Stimulated activated CD4-positive, alpha-beta T cell treated with anti-CD3 and anti-CD28 coated beads, Interleukin-12 subunit alpha, Interleukin-12 subunit beta, amount 100 ng/mL, for 24 hours (primary cell): Measurements from ENCODE around the gene SRGAP1.

Experiments
- DNase-seq, 2 experiments: peaks; one replicate each; pipeline ENCODE4 v3.0.0-alpha.2; 2020; ENCODE audit warnings: low read depth in 2 of 2

Gene SRGAP1

GRCh38 chr12:63966606-63966975 is 122.1 kb downstream of the SRGAP1 start:
- DNase-seq = no peak

GRCh38 chr12:63967358-63968145 is 123.1 kb downstream of the SRGAP1 start:
- no peak for DNase-seq

DNA sequence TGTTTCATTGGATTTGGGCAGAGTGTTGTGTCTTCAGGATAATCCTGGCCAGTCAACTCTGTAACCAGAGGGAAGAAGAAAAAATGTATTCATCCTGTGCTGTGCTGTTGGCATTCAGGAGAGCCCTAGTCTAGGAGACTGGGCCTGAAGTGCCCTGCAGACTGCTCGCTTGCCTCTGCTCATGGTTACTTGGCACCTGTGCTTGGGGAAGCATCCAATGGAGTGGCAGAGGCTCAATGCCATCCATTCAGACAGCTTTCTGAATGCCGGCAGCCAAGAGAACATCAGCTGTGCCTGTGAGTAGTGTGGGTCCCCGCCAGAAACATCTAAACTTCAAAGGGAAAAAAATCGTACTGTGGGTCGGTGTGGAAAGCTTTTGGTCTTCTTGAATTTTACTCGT is 124.2 kb downstream of the SRGAP1 start:
- DNase-seq = no peak

- no peak for DNase-seq
Measured at GRCh38 chr12:63976902-63977395, 132.4 kb downstream of the SRGAP1 start.

- DNase-seq = no peak
Measured at GRCh38 chr12:63977441-63977840, 132.9 kb downstream of the SRGAP1 start.

DNA sequence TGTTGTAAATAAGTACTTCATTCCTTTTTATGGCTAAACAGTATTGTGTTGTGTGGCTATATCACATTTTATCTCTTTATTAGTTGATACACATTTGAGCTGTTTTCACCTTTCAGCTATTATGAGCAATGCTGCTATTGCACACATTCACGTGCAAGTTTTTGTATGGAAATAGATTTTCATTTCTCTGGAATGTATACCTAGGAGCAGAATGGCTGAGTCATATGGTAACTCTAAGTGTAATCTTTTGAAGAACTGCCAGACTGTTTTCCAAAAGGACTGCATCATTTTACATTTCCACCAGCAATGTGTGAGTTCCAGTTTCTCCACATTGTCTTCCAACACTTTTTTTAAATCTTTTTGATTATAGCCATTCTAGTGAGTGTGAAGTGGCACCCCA is 134.0 kb downstream of the SRGAP1 start:
- no peak for DNase-seq

DNA sequence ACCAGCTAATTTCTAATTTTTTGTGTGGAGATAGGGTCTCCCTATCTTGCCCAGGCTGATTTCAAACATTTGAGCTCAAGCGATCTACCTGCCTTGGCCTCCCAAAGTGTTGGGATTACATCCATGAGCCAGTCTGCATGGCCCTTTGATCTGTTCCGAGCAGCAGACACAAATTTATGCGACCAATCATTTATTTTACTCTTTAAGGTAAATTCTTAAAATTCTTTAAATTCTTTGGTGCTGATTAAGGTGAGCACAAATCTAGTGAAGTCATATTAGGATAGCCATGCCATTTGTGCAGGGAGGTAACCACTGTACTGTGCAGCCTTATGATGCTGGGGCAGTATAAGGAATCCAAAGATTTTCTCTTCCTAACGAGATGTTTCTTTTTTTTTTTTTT is 135.7 kb downstream of the SRGAP1 start:
- no peak for DNase-seq

DNA sequence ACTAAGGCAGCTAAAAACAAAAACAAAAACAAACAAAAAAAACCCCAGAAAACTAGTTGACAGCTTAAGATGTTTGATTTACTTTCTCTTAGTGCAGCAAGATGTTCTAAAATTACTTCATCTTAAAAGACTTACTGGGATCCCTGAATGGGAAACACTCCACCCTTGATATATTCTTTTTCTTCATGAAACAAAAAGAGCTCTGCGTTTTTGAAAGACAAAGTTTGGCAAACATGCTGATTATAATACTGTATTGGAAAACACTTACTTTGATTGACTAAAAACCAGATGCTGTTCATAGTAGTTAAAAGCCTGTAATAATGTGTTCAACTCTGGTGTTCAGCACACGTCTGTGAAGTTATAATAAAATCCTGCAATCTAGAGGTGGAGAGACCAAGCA is 136.8 kb downstream of the SRGAP1 start:
- no peak for DNase-seq

DNA sequence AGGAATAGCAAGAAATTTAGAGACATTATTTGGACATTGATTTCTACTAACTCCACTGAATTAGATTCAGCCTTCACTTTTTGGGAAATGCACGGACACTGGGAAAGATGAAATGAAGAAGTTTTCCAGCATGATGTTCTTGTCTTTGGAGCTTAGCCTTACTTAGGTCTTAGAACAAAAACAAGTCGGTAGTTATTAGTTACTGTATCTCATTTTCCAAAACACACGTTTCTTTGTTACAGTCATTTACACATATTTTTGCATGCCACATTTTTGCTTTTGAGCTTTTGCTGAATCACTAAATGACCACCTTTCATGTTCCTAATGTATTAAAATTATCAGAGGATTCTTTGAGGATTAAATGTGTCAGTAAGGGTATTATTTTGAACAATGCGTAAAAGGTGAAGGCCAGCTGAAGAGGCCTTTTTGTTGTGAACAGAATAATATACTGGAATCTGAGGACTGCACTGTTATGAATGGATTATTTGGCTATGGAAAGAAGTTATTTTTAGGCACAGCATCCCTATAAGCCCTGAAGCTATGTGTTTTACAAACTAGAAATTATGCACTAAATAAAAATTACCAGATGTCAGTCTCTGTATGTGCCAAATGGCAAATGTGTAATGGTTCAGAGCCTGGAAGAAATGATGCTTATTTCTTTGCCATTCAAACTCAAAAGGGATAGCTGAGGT is 138.2 kb downstream of the SRGAP1 start:
- no peak for DNase-seq

GRCh38 chr12:63985456-63985855 is 141.0 kb downstream of the SRGAP1 start:
- DNase-seq = no peak

DNA sequence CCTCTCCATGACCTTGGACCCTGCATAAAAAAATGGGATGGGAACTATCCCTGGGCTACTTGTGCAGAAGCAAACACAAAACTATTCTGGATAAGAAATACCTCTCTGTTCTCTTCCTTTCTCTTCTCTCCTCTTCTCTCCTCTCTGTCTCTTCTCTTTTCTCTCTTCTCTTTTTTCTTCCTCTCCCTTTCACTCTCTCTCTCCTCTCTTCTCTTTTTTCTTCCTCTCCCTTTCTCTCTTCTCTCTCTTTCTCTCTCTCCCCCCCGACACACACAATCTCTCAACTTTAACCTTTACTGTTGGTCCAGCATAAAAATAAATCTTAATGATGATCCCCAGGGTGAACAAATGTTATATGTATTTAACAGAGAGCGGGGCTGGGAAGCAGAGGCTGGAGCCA is 141.4 kb downstream of the SRGAP1 start:
- DNase-seq = no peak

DNA sequence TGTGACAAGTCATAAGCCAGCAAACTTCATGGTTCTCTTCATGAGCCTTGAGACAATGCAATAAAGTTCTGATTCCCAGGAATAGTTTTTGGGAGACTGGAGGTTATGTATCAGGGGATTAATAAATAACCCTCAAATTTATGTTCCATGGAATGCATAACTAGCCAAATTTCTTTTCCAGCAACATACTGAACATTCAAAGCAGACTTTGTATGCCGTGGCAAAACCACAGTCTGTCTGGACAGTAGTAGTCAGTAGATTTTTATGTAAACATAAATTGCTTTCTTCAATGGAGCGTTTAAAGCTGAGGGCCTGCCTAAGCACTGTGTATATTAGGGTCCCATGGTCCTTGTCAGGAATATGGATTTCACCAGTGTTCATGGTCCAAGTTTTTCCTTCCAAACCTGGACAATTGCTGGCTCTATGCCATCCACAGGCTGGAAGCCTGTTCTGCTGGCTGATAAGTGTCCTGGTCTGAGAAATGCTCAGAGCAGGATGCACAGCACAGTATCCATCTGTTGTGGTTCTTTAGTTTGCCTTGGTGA is 144.9 kb downstream of the SRGAP1 start:
- no peak for DNase-seq

DNA sequence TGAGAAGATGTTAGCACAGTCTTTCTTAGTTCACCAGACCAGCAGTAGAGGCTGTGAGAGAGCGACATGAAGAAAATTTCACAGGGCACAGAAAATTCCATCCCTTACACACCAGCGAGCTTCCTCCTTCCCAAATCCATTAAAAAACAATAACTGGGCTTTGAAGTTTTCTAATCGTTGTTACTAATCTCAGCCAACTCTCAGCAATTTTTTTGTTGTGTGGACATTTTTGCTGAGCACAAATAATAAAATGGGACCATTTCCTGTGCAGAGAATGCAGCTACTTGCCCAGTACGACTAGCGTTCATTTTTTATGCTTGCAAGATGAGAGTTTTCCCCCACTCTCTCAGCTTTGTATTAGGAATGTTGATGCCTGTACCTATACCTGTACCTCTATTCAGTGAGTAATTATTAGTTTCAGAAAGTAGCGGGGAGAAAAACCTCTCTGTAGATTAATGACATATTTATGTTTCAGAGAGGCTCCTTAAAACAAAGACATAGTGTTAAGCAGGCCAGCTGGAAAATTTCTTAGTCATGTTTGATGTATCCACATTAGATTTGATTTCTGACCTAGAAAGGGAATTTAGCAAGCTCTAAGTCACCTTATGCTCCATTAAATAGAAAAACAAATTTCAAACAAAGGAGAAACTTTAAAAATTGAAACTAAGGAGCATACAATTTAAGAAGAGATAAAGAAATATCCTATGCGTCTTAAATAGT is 146.5 kb downstream of the SRGAP1 start:
- no peak for DNase-seq

DNA sequence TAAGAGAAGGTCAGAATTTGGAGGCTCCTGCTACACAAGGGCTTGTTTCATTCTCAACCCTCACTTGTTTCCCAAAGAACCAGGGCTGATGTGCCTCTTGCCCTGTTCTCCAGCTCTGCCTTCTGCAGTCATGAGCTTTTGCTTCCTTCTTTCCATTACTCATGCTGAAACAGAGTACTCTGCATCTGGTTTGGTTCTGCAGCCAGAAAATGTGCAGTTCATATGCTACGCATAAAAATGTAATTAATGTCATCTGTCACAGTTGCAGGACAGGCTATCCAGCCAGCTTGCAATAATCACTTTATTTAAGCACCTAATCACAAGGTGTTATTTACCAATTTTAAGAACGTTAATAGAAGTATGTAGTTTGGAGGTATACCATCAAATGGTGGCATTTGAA is 150.2 kb downstream of the SRGAP1 start:
- no peak for DNase-seq

GRCh38 chr12:63995512-63995911 is 151.0 kb downstream of the SRGAP1 start:
- DNase-seq = no peak

DNA sequence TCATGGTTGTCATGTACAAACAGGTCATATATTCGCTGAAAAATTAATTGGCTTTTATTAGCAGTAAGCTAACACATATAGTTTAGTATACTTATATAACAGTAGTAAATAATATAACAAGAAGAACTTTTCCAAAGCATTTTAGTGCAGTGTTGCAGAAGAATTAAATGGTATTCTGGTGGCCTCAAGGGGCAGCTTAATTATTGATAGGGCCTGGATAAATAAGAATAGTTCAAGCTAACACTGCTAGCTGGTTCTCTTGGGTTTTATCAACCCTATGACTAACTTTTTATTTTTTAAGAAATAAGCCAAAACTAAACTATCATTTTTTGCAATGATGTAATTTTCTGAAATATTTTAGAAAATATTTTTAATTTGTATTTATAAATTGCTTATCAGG is 152.1 kb downstream of the SRGAP1 start:
- DNase-seq = no peak

DNA sequence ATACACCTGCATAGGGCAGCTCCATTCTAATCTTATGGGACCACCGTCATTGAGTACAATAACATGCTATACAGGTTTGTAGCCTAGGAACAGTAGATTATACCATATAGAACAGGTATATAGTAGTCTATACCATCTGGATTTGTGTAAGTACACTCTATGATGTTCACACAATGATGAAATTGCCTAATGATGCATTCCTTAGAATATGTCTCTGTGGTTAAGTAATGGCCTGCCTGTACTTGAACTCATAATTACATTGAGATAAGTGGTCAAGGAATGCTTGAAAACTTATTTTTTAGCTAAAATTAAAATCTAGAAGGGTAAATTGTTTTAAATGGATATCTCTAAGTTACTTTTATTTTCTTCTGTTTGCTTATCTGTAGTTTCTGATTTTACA is 152.7 kb downstream of the SRGAP1 start:
- no peak for DNase-seq

DNA sequence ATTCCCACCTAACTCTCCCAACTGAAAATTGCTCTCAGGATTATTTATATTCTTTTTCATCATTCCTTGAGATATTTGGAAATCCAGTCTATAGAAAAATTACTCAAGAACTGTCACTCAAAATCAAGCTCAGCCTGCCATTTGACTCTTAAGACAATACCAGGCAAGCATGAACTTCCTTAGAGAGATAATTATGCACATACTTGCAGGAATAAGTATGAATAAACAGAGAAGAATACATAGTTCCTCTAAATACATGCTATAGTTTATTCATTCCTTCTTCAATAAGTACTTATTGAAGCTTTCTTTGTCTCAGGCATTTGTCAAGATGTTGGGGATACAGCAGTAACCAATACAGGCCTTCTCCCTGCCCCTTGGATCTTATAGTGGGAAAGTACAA is 154.1 kb downstream of the SRGAP1 start:
- no peak for DNase-seq

GRCh38 chr12:63999853-64000252 is 155.4 kb downstream of the SRGAP1 start:
- no peak for DNase-seq

DNA sequence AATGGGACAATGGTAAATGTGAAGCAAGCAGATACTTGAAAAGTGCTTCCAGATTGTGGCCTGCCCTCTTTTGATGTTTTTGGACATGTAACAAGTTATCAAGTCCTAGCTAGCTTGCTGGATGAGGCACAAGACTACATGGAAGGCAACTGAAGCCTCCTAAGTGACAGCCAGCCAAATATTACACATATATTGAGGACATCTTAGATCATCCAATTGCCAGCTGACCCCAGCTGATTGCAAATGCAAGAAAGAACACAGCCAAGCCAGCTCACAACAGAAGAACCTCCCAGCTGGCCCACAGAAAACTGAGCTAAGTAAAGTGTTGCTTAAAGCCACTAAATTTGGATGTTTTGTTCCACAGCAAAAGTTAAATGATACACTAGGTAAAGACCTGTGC is 156.9 kb downstream of the SRGAP1 start:
- no peak for DNase-seq

DNA sequence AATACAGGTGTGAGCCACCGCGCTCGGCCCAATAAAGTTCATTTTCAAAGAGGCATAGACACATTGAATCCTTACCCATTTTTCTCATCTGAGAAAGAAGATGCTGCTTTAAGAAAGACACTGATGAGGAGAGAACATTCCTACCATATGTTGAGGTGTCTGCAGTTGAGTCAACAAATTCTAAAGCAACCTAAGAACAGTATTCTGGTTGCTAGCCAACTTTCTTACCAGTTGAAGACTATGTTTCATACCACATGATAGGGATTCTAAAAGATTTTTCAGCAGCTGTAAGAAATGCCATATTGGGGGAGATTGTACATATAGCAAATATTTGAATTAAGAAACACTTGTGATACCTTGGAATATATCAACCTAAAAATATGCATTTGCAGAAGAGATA is 160.1 kb downstream of the SRGAP1 start:
- no peak for DNase-seq

DNA sequence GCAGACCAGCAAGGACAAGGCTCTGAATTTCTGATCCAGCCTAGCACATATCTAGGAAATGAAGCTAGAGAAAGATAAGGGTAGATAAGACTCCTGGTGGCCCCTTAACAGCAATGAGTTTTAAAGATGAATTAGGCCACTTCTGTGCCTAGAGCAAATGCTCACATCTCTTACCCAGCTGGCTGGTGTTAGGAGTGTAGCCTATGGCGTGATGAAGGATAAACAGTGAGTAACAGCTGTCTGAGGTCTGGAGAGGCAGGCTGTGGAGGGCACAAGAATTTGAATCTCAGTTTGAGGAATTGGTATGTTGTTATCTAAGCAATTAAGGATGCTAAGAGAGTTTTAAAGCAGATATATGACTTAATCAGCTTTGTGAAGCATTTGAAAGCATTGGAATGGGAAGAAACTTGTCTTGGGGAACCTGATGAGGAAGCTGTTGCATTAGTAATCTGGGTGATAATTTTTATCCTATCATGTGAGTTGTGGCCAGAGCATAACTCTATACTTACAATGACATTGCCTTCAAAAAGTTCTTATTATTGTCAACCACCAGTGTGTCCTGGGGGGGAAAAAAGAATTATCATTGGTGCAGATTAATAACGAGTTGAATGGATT is 161.8 kb downstream of the SRGAP1 start:
- no peak for DNase-seq
